HG02678 (cell line): ENCODE data around the gene TSPAN5.
"Not testable (repeated sequence)": the region's sequence is repeated elsewhere in the genome, so short reads cannot be mapped to it uniquely, and the experiment has no call there.

Source experiments
- ATAC-seq: cut with Tn5 transposase; IDR thresholded peaks from one replicate; pipeline ENCODE4 v1.9.1; 2021; ENCODE audit warnings: mild to moderate bottlenecking, moderate library complexity; ENCODE audit not compliant: unreplicated experiment

The TSPAN5 gene

GRCh38 chr4:98658287-98659105 is at the start of gene TSPAN5:
Gene TSPAN5 (minus strand): TSS chr4:98658611.
- peak; percentile 73 for ATAC-seq

DNA sequence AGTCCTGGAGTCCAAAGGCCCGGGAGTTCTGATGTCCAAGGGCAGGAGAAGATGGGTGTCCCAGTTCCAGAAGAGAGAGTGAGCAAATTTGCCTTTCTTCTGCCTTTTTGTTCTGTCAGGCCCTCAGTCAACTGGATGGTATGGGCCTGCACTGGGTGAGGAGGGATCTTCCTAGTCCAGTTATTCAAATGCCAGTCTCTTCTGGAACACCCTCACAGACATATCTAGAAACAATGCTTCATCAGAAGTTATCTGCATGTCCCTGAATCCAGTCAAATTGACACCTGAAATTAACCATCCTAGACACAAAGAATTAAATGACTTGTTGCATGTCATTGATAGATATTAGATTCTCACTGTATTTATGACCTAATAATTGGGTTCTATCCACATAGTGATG is 48.5 kb upstream of the TSPAN5 start:
- ATAC-seq = no peak

DNA sequence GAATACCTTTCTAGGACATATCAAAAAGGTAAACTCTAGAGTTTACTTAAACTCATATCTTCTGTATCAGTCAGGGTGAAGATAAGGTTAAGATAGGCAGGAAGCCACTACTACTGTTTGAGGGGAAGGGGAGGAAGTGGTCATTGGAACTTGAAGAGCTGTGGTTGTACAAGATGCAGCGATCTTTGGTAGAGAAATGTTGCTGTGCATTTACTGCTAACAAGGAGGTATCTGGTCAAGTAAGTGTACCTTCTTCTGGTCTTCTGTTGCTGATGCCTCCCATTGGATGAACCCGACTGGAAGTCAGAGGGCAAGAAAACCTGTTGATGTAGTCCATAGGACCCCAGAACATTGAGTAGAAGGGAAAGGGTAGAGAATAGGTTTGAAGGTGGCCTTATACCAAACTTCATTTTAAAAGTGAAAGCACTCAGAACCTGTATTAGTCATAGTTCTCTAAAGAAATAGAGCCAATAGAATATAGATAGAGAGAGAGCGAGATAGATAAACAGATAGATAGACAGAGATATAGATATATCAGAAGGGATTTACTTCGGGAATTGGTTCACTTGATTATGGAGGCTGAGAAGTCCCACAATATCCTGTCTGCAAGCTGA is 47.9 kb upstream of the TSPAN5 start:
- no peak for ATAC-seq

DNA sequence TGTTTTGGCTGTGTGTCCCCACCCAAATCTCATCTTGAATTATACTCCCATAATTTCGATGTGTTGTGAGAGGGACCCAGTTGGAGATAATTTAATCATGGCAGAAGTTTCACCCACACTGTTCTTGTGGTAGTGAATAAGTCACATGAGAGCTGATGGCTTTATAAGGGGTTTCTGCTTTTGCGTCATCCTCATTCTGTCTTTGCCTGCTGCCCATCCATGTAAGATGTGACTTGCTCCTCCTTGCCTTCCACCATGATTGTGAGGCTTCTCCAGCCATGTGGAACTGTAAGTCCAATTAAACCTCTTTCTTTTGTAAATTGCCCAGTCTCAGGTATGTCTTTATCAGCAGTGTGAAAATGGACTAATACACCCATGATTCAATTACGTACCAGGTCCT is 47.2 kb upstream of the TSPAN5 start:
- not testable (repeated sequence) for ATAC-seq

GRCh38 chr4:98700656-98701055 is 42.2 kb upstream of the TSPAN5 start:
- no peak for ATAC-seq

- ATAC-seq = no peak
Measured at GRCh38 chr4:98694076-98694475, 35.7 kb upstream of the TSPAN5 start.

- ATAC-seq = no peak
Measured at GRCh38 chr4:98692411-98692810, 34.0 kb upstream of the TSPAN5 start.

DNA sequence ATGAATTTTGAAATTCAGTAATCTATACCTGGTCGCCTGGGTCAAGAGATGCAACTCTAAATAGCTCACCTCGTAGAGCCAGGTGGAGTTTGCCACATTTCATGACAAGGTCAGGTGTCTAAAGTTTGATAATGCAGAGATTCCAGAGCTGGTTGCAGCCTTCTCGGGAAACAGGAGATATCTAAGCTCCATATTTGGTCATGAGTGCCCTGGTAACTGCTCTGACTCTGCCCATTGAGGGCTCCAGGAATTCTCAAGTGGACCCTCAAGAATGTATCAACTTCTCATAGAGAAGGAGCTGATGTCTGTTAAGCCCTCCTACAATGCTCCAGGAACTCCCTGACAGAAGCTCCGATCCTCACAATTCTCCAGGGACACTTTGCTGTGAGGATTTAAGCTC is 33.2 kb upstream of the TSPAN5 start:
- ATAC-seq = no peak

DNA sequence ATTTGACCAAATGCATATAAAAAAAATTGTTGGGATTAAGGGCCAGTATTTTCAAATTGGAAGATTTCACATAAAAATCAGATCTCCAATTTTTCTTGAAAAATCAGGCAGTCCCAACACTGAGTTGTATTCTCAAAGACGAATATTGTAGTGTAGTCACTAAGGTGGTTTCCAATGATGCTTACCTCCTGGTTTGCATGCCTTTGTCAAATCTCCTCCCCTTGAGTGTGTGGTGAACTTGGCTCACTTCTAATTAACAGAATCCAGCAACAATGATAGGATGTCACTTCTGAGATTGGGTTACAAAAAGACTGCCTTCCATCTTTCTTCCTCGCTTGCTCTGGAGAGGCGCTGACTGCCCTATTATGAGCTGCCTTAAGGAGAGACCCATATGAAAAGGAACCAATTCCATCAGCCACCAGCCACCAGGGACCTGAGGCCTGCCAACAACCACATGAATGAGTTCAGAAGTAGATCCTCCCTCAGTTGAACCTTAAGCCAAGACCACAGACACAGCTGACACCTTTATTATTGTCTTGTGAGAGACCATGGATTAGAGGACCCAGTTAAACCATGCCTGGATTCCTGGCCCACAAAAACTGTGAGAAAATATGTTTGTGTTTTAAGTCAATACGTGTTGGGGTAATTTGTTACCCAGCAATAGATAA is 31.2 kb upstream of the TSPAN5 start:
- no peak for ATAC-seq

DNA sequence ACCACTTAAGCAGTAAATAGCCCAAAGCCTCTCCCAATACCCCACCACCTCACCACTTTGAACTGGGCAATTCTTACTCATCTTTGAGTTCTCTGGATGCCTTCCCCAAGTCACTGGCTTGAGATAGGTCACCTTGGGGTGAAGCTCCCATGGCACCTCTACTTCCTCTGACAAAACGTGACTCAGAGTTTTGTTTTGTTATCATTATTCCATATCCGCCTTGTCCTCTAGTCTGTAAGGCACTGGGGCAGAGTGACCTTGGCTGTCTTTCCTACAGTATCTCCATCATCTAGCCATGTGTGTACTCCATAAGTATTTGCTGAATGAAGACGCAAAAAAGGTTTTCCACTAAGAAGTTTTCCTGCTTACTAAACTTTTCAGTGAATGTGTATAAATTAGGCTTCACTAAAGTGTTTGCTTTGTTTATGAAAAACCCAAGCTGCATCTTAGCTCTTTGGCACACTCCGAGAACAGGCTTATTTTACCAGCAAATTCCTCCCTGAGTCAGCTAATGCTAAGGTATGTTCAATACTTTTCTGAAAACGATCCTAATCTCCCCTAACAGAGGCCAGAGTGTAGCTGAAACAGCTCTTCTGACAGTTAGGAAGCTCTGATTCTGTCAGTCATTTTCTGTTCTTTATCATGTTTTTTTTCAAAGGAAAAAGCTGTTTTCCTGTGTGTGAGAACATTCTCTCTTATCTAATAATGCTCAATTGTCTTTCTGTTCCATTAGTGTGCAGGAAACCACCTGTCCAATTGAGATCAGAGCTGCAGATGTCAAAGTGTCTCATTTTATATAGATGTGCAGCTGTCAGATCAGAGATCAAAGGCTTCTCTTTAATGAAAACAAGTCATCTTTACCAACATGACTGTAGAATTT is 30.2 kb upstream of the TSPAN5 start:
- ATAC-seq = no peak

- ATAC-seq = no peak
Measured at GRCh38 chr4:98687876-98688275, 29.5 kb upstream of the TSPAN5 start.

- no peak for ATAC-seq
Measured at GRCh38 chr4:98686847-98687246, 28.4 kb upstream of the TSPAN5 start.

GRCh38 chr4:98686043-98686707 is 27.8 kb upstream of the TSPAN5 start:
- no peak for ATAC-seq

DNA sequence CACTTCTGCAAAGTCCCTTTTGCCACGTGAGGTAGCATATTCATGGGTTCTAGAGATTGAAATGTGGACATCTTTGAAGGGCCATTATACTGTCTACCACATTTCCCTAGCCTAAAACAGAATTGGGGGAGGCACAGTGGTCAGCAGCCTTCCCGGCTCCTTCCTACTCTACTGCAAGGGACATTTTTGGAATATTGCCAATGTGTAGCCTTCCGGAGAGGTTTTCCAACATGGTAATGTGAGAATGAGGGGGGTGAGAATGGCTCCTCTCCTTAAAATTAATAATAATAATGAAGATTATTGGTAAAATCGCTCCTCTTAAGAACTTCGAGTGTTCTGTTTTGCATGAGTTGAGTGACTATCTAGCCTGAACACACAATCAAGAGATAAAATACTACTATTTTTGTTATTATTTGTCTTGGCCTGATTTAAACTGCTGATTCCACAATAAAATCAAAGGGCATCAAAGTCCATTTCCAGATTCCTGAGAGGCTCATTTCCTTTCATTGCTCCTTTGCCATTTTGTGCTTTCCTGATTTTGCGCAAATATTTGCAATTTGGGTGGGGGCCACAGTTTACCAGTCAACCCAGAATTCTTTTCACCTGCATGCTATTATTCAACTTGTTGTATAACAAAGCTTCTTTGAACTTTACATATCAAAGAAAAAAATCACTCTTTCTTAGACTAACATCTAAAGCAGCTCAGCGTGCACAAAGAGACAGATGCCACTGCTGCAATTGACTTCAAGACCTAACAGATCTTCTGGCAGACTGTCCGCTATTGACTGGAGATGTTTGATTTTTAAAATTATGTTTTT is 27.0 kb upstream of the TSPAN5 start:
- ATAC-seq = no peak

DNA sequence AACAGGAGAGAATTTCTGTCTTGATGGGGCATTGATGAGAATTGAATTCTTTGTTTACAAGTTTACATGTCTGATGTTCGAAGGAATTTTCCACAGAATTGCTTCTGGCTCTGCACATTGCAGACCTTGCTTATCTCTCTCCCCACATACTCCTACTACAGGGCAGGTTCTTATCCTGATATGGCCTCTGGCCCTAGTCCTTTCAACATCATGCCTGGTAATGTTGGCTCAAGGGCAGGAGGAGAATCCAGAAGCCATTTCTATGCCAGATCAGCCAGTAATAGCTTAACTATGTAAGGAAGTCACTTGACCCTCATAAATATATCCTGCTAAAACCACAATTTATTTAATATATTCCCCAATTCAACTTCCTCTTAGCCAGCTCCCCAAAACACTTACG is 24.3 kb upstream of the TSPAN5 start:
- no peak for ATAC-seq

DNA sequence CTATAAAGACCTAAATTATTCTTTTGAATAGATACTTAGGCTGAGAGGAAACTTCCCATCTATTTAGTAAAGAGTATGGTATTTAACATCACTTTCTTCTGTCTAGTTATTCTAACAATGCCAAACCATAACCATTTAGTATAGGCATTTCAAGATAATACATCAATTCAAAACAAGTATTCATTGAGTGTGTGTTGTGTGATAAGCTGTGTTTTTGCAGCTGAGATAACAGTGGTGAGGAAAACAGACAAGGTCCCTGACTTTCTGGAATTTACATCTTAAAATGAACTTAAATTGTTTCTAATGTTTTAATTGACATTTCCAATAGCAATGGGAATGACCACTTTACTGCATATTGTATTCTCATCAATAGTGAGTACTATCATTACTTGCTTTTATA is 22.4 kb upstream of the TSPAN5 start:
- no peak for ATAC-seq

DNA sequence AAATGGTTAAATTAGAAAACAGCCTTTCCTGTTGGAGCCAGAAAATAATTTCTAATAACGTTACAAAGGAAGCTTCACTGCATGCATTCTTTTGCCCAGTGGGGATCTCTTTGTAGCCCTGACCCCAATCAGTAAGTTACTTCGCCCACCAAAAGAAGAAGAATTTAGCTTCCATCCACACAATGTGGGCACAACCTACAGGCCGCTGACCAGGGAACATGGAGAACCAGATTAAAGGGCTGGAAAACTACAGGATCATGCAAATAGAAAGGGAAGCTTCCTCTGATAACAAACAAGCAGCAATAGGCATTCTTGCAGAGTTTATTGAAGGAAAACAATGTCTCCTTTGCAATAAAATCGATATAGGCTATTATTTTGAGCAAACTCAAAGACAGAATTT is 21.3 kb upstream of the TSPAN5 start:
- ATAC-seq = no peak

- no peak for ATAC-seq
Measured at GRCh38 chr4:98677799-98678198, 19.4 kb upstream of the TSPAN5 start.

- ATAC-seq = no peak
Measured at GRCh38 chr4:98674404-98675173, 16.2 kb upstream of the TSPAN5 start.
